ENCODE results near the gene BACH2.

- no peak for TF ChIP-seq POLR2A (IDR thresholded peaks at IDR 0.05)
- TF ChIP-seq, protein P1, sequence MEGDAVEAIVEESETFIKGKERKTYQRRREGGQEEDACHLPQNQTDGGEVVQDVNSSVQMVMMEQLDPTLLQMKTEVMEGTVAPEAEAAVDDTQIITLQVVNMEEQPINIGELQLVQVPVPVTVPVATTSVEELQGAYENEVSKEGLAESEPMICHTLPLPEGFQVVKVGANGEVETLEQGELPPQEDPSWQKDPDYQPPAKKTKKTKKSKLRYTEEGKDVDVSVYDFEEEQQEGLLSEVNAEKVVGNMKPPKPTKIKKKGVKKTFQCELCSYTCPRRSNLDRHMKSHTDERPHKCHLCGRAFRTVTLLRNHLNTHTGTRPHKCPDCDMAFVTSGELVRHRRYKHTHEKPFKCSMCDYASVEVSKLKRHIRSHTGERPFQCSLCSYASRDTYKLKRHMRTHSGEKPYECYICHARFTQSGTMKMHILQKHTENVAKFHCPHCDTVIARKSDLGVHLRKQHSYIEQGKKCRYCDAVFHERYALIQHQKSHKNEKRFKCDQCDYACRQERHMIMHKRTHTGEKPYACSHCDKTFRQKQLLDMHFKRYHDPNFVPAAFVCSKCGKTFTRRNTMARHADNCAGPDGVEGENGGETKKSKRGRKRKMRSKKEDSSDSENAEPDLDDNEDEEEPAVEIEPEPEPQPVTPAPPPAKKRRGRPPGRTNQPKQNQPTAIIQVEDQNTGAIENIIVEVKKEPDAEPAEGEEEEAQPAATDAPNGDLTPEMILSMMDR (IDR thresholded peaks at IDR 0.05): no peak
Observed at GRCh38 chr6:90233213-90233612, 63.4 kb downstream of the BACH2 start.
